Mesenteric fat pad (tissue), 1 donor: ENCODE data around the gene WDR26. TPM values are rescaled to one million over a fixed set of nuclear protein-coding genes. Genes with fewer than 3 reads are reported as not detected.
"Not testable (repeated sequence)": the region's sequence is repeated elsewhere in the genome, so short reads cannot be mapped to it uniquely, and the experiment has no call there.

Experiments
- DNase-seq: peaks from one replicate; pipeline ENCODE4 v3.0.0-alpha.2; 2020; ENCODE audit warnings: low spot score
- long read RNA-seq: library from polyadenylated mRNA; unstranded; transcript quantifications from one replicate; pipeline ENCODE4 v2.0.0, GENCODE V29; 2020
- total RNA-seq: library from RNA; stranded (reverse); fragmentation: NEBNext Ultra II Directional; extraction: Animal tissue kit (Norgen Biotek cat#: 25700); gene quantifications from one replicate; pipeline ENCODE4 v1.2.1, GENCODE V29; 2021
- donor health status: DM: yes; HTN: yes; CAD: no.

WDR26 gene
- total RNA-seq, result 100 TPM
- long read RNA-seq, full-length matches to known transcripts, result 3 of 23 reads
- long read RNA-seq, partial matches to known transcripts, result 5 of 23 reads
- long read RNA-seq, other reads (novel, unspliced or antisense), result 15 of 23 reads

DNA sequence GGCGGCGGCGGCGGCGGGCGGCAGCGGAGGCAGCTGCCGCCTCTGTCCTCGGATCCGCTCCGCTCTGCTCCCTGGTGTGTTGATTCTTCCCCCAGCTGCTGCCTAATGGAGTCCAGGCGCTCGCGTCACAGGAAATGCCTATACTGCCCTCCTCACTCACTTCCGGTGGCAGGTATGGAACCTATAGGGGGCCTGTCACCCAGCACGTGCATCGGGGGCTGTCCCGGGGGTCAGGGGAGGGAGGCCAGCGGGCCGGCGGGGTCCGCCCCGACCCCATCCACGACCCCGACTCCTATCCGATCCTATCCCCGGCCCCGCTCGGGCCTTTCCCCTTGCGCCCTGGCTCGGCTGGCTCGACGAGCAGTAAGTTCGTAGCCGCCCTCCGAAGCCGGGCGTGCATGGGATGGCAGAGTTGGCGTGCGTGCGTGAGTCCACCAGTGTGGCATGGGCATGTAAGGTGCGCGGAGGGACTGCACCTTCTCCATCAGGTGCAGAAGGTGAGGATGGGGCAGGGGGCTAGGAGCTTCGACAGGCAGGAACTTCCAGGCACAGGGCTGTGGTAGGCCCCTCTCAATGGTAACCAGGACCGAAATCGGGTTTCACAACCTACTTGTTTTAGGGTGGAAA is at the start of gene WDR26:
TSS of gene WDR26 (minus strand) at position 107 of the 627 bp plus-strand sequence.
- DNase-seq, result no peak

DNA sequence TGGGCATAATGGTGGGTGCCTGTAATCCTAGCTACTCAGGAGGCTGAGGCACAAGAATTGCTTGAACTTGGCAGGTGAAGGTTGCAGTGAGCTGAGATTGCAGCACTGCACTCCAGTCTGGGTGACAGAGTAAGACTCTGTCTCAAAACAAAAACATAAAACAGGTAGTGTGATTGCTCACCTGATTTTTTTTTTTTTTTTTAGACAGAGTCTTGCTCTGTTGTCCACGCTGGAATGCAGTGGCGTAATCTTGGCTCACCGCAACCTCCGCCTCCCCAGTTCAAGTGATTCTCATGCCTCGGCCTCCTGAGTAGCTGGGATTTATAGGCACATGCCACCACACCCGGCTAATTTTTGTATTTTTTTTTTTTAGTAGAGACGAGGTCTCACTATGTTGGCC is 48.6 kb upstream of the WDR26 start:
- DNase-seq, result not testable (repeated sequence)

DNA sequence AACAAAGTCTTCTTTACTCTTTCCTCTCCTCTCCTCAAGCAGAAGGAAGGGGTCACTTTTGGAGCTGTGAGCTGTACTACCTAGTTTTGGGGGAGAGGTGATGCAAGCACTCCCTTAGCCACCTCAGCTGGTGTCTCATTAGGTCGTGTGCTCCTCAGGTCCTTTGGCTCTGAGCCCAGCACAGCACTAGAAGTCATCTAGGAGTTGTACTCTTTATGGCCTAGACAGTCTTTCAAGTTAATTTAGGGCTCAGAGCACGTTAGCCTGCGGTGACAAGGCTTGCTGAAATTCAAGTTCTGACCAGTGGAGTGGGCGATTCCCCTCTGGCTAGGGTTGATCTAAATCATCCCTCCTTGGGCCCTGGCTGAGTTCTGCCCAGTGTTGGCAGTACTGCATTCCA is 48.0 kb upstream of the WDR26 start:
- DNase-seq, result no peak

DNA sequence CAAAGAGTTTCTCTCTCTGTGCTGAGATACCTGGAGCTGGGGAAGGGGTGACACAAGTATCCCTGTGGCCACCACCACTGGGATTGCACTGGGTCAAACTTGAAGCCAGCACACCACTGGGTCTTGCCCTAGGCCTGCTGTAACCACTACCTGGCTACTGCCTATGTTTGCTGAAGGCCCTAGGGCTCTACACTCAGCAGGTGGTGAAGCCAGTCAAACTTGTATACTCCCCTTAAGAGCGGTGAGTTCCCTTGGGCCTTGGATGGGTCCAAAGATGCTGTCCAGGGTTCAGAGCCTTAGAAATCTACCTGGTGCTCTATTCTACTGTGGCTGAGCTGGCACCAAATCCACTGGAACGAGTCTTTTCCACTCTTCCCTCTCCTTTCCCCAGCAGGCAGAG is 47.0 kb upstream of the WDR26 start:
- no peak for DNase-seq

DNA sequence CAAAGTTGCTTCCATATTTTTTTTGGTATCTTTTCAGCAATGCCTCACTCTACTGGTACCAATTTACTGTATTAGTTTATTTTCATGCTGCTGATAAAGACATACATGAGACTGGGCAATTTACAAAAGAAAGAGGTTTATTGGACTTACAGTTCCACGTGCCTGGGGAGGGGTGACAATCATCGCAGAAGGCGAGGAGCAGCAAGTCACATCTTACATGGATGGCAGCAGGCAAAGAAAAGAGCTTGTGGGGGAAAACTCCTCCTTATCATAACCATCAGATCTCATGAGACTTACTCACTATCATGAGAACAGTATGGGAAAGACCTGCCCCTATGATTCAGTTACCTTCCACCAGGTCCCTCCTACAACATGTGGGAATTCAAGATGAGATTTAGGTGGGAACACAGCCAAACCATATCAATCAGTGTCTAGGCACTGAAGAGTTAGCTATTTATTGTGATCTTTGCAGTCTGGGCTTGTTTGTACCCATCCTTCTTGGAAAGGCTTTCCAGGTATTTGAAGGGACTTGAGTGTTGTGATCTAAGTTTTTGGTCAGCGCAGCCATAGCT is 46.4 kb upstream of the WDR26 start:
- DNase-seq, result not testable (repeated sequence)

DNA sequence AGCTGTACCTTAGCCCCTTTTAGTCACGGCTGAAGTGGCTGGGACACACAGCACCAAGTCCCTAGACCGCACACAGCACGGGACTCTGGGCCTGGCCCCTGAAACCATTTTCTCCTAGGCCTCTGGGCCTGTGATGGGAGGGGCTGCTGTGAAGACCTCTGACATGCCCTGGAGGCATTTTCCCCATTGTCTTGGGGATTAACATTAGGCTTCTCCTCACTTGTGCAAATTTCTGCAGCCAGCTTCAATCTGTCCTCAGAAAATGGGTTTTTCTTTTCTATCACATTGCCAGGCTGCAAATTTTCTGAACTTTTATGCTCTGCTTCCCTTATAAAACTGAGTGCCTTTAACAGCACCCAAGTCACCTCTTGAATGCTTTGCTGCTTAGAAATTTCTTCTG is 45.6 kb upstream of the WDR26 start:
- DNase-seq, result not testable (repeated sequence)

DNA sequence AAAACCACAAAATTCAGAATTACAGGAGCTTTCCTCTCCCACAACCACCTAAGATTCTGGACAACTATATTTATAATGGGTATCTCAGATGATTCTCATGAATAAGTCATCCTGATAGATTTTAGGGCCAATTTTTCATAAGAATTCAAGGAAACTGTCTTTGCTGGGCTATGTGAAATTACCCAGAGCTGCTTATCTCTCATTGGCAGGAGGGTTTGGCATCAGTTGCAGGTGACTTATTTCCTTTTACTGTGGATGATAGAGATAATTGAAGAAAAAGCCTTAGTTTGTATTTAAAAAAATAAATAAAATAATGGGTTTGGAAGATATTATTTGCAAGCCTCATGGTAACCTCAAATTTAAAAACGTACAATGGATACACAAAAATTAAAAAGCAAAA is 38.2 kb upstream of the WDR26 start:
- DNase-seq, result no peak

DNA sequence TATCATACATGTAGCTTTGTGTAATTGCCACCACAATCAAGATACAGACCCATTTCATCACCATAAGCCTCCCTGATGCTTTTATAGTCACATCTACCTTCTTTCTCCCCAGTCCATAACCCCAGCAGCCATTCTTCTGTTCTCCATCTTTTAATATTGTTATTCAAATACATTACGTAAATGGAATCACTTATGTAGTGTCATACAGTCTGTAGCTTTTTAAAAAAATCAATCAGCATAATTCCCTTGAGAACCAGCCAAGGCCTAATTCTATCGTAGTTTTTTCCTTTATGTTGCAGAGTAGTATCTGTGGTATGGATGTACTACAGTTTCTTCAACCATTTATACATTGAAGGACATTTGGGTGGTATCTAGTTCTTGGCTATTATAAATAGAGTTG is 31.6 kb upstream of the WDR26 start:
- no peak for DNase-seq

DNA sequence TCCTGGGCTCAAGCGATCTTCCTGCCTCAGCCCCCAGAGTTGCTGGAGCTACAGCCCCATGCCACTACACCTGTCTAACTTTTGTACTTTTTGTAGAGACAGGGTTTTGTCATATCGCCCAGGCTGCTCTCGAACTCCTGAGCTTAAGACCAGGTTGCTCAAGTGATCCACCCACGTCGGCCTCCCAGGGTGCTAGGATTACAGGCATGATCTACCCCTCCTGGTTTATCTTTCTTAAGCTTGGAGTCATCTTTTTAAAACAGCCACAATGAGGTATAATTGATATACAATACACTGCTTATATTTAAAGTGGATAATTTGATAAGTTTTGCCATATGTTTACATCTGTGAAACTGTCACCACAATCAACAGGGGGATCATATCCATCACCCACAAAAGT is 25.4 kb upstream of the WDR26 start:
- DNase-seq, result no peak

DNA sequence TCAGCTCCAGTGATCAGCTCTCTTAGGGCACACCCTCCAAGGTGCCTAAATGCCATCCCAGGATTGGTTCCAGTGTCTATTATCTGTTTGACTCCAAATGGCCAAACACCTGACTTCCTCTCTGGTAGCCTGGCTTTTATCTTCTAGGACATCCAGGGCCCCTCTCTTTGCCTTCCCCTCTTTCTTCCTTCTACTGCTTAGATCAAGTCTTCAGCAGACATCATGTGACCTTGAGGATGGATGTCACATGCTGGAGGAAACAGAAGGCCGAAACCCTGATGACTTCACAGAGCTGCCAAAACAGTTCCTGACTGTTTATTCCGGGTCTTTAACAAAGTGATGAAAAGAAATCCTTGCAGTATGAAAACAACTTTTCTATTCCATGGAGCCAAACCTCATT is 24.4 kb upstream of the WDR26 start:
- no peak for DNase-seq

DNA sequence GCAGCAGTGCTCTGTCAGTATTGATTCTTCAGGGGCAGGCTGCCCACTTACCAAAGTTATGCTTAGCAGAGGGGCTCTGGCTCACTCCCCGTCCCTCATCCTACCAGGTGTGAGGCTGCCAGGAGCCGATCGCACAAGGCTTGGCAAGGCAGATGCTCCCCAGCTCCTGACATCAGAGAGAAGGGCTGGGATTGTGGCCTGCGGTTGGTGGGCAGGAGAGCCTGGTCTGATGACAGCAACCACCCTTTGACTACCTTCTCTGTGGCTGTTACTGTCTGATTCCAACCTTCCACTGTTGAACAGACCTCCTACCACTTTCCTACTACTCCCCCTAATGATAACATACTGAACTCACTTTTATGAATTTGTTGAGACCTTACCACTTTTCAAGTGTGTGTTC is 23.7 kb upstream of the WDR26 start:
- no peak for DNase-seq

DNA sequence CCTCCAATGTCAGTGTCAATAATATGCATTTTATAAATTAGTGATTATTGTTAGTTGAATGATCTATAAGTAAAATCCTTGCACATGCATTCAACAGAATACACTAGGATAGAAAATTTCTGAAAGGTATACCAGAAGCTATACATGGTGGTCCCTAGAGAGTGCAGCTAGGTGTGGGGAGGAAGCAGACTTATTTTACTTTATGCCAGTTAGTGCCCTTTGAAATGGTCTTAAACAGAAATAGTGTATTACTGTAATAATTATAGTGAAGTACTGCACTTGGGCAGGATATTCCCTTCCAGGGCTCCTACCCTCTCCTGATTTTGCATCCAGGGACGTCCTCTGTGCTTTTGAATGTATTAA is 23.2 kb upstream of the WDR26 start:
- no peak for DNase-seq

DNA sequence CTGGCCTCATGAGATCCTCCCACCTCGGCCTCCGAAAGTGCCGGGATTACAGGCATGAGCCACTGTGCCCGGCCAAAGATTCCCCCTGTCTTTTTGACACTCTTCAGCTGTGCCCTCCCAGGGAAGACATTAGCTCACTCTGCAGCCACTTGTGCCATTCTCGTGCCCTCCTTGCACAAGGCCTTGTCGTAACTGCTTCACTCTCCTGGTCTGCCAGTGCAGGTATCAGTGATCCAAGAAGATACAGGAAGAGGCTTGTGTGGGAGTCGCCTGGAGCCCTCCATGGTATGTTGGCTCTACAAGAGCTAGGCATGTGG is 22.0 kb upstream of the WDR26 start:
- no peak for DNase-seq

DNA sequence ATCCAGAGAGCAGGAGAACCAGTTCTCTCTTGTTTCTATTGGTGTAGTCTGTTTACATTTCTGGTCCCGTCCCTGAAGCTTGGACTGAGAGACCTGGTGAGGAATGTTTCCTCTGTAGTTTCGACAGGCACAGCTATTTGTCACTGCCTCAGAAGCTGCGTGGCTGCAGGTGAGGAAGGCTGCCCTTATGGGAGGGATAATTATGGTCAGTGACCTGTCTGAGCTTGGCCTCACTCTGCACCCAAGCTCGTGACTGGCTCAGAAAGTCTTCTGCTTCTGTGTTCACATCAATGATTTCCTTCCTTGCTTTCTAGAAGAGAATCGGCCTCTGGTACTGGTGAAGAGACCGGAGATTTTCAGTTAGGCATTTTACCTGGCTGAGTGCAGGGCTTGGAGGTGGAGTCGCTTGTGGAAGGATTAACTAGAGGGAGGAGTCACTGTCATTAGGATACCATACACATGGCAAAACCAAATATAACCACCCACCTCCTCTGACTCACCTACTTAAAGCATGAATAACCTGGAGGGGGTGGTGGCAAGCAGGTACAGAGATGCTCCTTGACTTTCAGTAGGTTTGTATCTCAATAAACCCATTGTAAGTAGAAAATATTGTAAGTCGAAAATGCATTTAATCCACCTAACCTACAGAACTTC is 19.9 kb upstream of the WDR26 start:
- DNase-seq, result no peak

DNA sequence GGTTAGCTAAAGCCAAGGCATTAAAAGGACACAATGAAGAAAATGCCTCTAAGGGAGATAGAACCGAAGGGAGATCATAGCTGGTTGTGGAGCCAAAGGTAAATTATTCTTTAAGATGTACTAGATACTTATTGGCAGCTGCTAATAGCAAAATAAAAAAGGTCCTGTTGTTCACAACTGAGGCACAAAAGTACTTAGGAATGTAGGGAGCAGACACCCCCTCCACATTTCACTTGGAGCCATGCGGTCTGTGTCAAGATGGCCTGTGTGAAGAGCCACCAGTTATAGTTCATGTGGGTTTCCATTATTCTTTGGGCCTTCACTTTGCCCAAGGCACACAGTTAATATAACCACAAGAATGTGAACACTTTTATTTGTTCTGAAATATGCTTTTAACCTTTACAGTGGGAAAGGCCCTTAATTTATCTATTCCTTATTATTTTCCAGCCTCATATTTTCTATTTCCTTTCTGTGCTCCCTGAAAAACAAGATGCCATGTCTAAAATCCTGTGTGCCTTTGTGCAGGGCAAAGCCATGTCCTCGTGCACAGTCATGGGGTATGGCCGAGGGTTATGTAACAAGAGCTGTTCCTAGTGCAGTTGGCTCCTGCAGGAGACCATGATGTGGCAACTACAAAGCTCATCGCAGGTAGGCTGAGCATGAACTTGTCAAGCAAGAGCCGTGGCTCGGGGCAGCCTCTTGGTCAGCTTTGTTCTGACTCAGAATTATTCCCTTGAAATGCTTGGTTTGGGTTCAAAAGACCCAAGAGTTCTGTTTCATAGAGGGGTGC is 16.2 kb upstream of the WDR26 start:
- no peak for DNase-seq

DNA sequence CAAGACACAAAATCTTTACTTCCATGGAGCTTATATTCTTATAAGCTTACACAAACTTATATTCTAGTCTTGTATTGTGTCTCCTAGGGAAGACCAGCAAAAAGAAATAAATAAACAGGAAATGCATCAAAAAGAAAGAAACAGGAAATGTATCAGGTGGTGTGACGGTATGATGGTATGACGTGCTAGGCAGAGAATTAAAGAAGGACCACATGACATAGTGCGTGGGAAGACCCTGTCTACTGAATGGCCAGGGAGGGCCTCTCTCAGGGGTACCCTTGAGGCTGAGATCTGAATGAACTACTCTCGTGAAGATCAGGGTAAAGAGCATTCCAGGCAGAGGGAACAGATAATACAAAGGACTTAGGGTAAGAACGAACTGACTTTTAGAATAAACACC is 15.6 kb upstream of the WDR26 start:
- no peak for DNase-seq

DNA sequence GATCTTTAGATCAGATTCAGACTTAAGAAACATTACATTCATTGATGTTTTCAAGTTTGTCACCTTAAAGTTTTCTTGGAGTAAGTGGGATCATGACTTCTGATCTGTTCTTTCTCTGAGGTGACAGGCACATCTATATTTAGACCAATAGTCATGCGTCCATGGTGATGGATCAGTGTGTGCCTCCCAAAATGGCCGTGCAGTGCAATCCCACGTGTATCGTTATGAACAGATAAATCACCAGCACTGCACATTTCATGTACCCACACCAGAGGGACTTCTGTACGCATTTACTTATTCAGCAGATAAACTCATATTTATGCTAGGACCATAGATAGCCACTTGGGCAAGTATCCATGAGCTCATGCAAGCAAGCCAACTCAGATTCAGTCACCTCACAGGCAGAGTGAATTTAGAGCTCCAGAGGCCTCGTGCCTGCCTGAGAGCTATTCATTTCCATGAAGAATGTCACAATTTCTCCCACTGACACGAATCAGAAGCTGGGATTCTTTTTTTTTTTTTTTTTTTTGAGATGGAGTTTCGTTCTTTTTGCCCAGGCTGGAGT is 13.9 kb upstream of the WDR26 start:
- DNase-seq, result no peak

DNA sequence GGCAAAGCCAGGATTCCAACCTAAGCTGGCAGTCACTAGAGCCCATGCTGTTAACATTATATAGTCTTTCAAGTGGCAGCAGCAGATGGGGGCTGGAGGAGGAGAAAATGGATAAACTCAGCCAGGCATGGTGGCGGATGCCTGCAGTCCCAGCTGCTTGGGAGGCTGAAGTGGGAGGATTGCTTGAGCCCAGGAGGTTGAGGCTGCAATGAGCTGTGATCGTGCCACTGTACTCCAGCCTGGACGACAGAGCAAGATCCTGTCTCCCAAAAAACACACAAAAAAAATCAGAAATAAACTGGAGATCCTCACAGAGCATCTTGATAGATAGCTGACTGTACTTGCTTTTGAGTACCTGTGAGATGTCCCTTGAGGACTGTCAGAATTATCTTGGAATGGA is 13.4 kb upstream of the WDR26 start:
- DNase-seq, result no peak

DNA sequence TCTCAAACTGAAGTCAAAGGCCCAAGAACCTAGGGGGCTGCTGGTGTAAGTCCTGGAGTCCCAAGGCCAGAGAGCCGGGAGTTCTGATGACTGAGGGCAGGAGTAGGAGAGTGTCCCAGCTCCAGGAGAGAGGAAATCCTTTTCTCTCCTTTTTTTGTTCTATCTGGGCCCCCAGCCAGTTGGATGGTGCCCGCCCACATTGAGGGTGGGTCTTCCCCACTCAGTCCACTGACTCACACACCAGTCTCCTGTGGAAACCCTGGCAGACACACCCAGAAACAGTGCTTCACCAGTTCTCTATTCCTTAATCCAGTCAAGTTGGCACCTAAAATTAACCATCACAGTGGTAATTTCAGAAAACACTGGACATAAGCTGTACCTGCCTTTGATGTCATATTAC is 12.7 kb upstream of the WDR26 start:
- DNase-seq, result no peak

DNA sequence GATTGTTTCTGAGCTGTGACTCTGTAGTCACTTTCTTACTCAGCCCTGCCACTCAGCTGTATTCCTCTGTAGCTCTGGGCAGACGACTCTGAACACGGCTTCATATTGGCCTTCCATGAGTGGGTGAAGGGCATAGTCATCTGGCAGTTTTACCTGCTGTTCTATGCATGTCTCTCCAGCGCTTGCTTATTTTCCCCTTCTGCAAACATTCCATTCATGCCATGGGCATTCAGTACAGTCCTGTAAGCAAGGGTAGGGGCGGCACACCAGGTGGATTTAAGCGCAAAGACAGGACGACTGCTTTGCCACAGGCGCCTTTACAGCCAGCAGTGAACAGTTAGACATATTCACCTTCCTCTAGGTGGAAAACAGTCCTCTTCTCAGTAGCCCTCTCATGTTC is 4.4 kb upstream of the WDR26 start:
- DNase-seq, result no peak

DNA sequence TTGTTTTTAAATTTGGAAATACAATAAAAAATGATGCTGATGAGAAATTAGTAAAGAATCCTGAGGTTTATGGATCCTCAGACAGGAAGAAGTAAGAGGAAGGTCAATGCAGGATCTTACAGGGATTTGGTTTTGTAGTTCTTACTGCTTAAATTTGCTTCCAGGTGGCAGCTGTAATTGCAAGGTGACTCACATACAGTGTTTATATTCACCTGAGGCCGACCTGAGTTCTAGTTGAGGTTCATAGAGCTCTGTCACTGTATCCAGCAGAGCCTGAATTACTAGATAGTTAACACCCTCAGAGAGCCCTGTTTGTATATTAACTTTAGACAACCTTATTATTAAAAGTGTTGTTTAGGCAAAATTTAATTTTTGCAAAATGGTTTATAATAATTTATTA is 1.4 kb upstream of the WDR26 start:
- DNase-seq, result no peak

DNA sequence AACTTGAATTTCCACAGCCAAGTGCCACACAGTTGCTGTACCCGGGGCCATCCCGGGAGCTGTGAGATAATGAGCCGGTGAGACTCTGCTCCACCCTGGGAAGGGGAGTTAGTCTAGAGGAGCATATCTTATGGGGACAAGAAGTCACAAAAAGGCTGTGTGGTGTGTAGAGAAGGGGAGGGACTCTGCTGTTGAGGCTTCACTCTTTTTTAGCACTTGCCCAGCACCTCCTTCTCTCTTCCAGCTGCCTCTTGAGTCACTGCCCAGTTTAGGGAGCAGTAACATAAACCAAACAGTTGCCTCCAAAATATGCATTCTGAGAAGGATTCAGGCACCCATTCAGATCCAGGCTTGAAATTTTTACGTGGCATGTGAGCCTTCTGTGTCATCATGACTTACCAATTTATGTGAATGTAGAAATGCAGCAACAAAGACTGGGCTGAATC is 744 bp upstream of the WDR26 start:
- no peak for DNase-seq
